WTC11 (cell line): ENCODE results near the gene CNPY4. TPM values are rescaled to one million over a fixed set of nuclear protein-coding genes. Genes with fewer than 3 reads are reported as not detected.
A peak's percentile ranks its signal among the peaks of the same experiment; 100 is the strongest.

Experiments
- ARID4B ChIP-seq: sonication (generic); formaldehyde crosslinking; IDR thresholded peaks from 2 replicates; pipeline ENCODE4 v1.8.0; 2023; ENCODE audit warnings: missing genetic modification reagents, mild to moderate bottlenecking, borderline replicate concordance
- ELF4 ChIP-seq: sonication (generic); formaldehyde crosslinking; IDR thresholded peaks from 2 replicates; pipeline ENCODE4 v1.8.1; 2022; ENCODE audit warnings: low read depth, mild to moderate bottlenecking, moderate library complexity, missing genetic modification reagents
- ERG ChIP-seq: fragments of 250-450 bp; sonication (Bioruptor Pico); IDR thresholded peaks from 2 replicates; pipeline ENCODE4 v1.8.0; 2021; ENCODE audit warnings: mild to moderate bottlenecking
- ESRRA ChIP-seq: sonication (generic); formaldehyde crosslinking; IDR thresholded peaks from 2 replicates; pipeline ENCODE4 v1.8.1; 2022; ENCODE audit warnings: mild to moderate bottlenecking, missing genetic modification reagents, borderline replicate concordance
- ETV6 ChIP-seq: sonication (generic); formaldehyde crosslinking; IDR thresholded peaks from 2 replicates; pipeline ENCODE4 v1.8.1; 2022; ENCODE audit warnings: mild to moderate bottlenecking, missing genetic modification reagents
- FOXK1 ChIP-seq: sonication (generic); formaldehyde crosslinking; IDR thresholded peaks from 2 replicates; pipeline ENCODE4 v1.8.0; 2022; ENCODE audit warnings: mild to moderate bottlenecking, moderate library complexity, missing genetic modification reagents
- MAX ChIP-seq: sonication (generic); formaldehyde crosslinking; IDR thresholded peaks from 2 replicates; pipeline ENCODE4 v1.8.0; 2022; ENCODE audit warnings: mild to moderate bottlenecking, missing genetic modification reagents
- MXD4 ChIP-seq: fragments of 250-450 bp; sonication (Bioruptor Pico); IDR thresholded peaks from 2 replicates; pipeline ENCODE4 v1.8.0; 2021; ENCODE audit warnings: mild to moderate bottlenecking, moderate library complexity, borderline replicate concordance
- NFE2L1 ChIP-seq: sonication (generic); formaldehyde crosslinking; IDR thresholded peaks from 2 replicates; pipeline ENCODE4 v1.8.1; 2023; ENCODE audit warnings: missing genetic modification reagents
- SMAD3 ChIP-seq: sonication (generic); formaldehyde crosslinking; IDR thresholded peaks from 2 replicates; pipeline ENCODE4 v1.8.0; 2022; ENCODE audit warnings: missing genetic modification reagents, mild to moderate bottlenecking, borderline replicate concordance
- TCF7 ChIP-seq: sonication (generic); formaldehyde crosslinking; IDR thresholded peaks from 2 replicates; pipeline ENCODE4 v1.8.0; 2022; ENCODE audit warnings: mild to moderate bottlenecking, low read depth, missing genetic modification reagents, moderate library complexity
- USF2 ChIP-seq: sonication (generic); formaldehyde crosslinking; IDR thresholded peaks from 2 replicates; pipeline ENCODE4 v1.8.1; 2023; ENCODE audit warnings: mild to moderate bottlenecking, missing genetic modification reagents, moderate library complexity
- ZNF219 ChIP-seq: sonication (generic); formaldehyde crosslinking; IDR thresholded peaks from 2 replicates; pipeline ENCODE4 v1.8.0; 2023; ENCODE audit warnings: missing genetic modification reagents, mild to moderate bottlenecking, borderline replicate concordance
- ZNF232 ChIP-seq: sonication (generic); formaldehyde crosslinking; IDR thresholded peaks from 2 replicates; pipeline ENCODE4 v1.8.0; 2022; ENCODE audit warnings: mild to moderate bottlenecking, missing genetic modification reagents
- total RNA-seq: library from RNA; stranded (reverse); gene quantifications from 3 replicates; pipeline ENCODE4 v1.2.3, GENCODE V29; 2021
- TF ChIP-seq, protein P1 (sequence below): fragments of 250-450 bp; sonication (Bioruptor Pico); IDR thresholded peaks from 2 replicates; pipeline ENCODE4 v1.9.0; 2021; ENCODE audit warnings: mild to moderate bottlenecking
- TF ChIP-seq, protein P2 (sequence below): sonication (generic); formaldehyde crosslinking; IDR thresholded peaks from 2 replicates; pipeline ENCODE4 v1.8.1; 2022; ENCODE audit warnings: low read depth, missing genetic modification reagents, borderline replicate concordance
- TF ChIP-seq, protein P3 (sequence below): sonication (generic); formaldehyde crosslinking; IDR thresholded peaks from 2 replicates; pipeline ENCODE4 v1.8.1; 2022; ENCODE audit warnings: missing genetic modification reagents, borderline replicate concordance
- TF ChIP-seq, protein P4 (sequence below): fragments of 250-450 bp; sonication (Bioruptor Pico); IDR thresholded peaks from 2 replicates; pipeline ENCODE4 v1.9.0; 2021; ENCODE audit warnings: moderate library complexity, mild to moderate bottlenecking, inconsistent platforms, borderline replicate concordance
- TF ChIP-seq, protein P5 (sequence below): sonication (generic); formaldehyde crosslinking; IDR thresholded peaks from 2 replicates; pipeline ENCODE4 v1.8.1; 2022; ENCODE audit warnings: mild to moderate bottlenecking, moderate library complexity, missing genetic modification reagents
- TF ChIP-seq, protein P6 (sequence below): sonication (generic); formaldehyde crosslinking; IDR thresholded peaks from 2 replicates; pipeline ENCODE4 v1.8.0; 2022; ENCODE audit warnings: mild to moderate bottlenecking, missing genetic modification reagents

CNPY4 gene
- total RNA-seq, 1 experiment from 2014 or later, result 15.1 TPM

DNA sequence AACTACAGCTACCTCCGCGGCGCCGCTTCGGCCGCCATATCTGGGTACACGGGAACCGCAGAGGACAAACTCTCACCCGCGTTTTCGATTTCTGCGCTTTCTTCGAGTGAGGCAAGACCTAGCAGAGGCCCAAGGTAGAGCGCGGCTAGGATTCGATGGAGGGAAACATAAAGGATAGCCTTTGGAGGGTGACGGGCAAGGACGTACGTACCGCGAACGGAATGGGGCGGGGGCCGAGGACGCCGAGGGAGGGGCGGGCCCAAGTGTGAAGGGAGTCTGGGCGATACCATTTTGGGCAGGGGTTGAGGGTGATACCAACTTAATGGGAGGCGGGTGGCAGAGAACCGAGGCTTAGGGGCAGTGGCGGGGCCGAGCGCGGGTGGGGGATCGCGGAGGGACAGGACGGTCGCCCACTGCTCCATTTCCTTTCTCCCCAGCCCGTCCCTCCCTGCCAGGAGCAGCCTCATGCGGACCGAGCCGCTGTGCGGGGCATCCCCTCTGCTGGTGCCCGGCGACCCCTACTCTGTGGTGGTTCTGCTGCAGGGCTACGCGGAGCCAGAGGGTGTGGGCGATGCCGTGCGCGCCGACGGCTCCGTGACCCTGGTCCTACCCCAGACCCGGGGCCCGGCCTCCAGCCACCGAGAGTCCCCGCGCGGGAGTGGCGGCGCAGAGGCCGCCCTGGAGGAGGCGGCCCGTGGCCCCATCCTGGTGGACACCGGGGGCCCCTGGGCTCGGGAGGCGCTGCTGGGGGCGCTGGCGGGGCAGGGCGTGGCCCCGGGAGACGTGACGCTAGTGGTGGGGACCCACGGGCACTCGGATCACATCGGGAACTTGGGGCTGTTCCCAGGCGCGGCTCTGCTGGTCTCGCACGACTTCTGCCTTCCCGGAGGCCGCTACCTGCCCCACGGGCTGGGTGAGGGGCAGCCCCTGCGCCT lies 7.8 kb downstream of the CNPY4 start, which contains the start of gene MBLAC1 (continued):
- TF ChIP-seq, protein P1, sequence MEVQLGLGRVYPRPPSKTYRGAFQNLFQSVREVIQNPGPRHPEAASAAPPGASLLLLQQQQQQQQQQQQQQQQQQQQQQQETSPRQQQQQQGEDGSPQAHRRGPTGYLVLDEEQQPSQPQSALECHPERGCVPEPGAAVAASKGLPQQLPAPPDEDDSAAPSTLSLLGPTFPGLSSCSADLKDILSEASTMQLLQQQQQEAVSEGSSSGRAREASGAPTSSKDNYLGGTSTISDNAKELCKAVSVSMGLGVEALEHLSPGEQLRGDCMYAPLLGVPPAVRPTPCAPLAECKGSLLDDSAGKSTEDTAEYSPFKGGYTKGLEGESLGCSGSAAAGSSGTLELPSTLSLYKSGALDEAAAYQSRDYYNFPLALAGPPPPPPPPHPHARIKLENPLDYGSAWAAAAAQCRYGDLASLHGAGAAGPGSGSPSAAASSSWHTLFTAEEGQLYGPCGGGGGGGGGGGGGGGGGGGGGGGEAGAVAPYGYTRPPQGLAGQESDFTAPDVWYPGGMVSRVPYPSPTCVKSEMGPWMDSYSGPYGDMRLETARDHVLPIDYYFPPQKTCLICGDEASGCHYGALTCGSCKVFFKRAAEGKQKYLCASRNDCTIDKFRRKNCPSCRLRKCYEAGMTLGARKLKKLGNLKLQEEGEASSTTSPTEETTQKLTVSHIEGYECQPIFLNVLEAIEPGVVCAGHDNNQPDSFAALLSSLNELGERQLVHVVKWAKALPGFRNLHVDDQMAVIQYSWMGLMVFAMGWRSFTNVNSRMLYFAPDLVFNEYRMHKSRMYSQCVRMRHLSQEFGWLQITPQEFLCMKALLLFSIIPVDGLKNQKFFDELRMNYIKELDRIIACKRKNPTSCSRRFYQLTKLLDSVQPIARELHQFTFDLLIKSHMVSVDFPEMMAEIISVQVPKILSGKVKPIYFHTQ (CRISPR knock-in tag), result no peak
- TF ChIP-seq MAX (CRISPR knock-in tag) (peak; percentile 41), ZNF219 (CRISPR knock-in tag) (no peak), NFE2L1 (CRISPR knock-in tag) (peak; percentile 12; the same call in 1 of the 2 replicates), ETV6 (CRISPR knock-in tag) (peak; percentile 60; the same call in 1 of the 2 replicates), ERG (CRISPR knock-in tag) (peak; percentile 23; the same call in 1 of the 2 replicates), SMAD3 (CRISPR knock-in tag) (0 out of 2 replicates have a peak, but pooled peaks have one; percentile 32), ESRRA (CRISPR knock-in tag) (no peak), ELF4 (no peak), ARID4B (CRISPR knock-in tag) (peak; percentile 49; the same call in 1 of the 2 replicates), MXD4 (CRISPR knock-in tag) (no peak), ZNF232 (CRISPR knock-in tag) (no peak), FOXK1 (CRISPR knock-in tag) (peak; percentile 12; the same call in 1 of the 2 replicates), TCF7 (CRISPR knock-in tag) (no peak), USF2 (CRISPR knock-in tag) (no peak)
- TF ChIP-seq, protein P2, sequence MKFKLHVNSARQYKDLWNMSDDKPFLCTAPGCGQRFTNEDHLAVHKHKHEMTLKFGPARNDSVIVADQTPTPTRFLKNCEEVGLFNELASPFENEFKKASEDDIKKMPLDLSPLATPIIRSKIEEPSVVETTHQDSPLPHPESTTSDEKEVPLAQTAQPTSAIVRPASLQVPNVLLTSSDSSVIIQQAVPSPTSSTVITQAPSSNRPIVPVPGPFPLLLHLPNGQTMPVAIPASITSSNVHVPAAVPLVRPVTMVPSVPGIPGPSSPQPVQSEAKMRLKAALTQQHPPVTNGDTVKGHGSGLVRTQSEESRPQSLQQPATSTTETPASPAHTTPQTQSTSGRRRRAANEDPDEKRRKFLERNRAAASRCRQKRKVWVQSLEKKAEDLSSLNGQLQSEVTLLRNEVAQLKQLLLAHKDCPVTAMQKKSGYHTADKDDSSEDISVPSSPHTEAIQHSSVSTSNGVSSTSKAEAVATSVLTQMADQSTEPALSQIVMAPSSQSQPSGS, result no peak
- TF ChIP-seq, protein P3, sequence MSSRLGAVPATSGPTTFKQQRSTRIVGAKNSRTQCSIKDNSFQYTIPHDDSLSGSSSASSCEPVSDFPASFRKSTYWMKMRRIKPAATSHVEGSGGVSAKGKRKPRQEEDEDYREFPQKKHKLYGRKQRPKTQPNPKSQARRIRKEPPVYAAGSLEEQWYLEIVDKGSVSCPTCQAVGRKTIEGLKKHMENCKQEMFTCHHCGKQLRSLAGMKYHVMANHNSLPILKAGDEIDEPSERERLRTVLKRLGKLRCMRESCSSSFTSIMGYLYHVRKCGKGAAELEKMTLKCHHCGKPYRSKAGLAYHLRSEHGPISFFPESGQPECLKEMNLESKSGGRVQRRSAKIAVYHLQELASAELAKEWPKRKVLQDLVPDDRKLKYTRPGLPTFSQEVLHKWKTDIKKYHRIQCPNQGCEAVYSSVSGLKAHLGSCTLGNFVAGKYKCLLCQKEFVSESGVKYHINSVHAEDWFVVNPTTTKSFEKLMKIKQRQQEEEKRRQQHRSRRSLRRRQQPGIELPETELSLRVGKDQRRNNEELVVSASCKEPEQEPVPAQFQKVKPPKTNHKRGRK (CRISPR knock-in tag), result no peak
- TF ChIP-seq, protein P4, sequence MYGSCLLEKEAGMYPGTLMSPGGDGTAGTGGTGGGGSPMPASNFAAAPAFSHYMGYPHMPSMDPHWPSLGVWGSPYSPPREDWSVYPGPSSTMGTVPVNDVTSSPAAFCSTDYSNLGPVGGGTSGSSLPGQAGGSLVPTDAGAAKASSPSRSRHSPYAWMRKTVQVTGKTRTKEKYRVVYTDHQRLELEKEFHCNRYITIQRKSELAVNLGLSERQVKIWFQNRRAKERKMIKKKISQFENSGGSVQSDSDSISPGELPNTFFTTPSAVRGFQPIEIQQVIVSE (CRISPR knock-in tag), result no peak
- TF ChIP-seq, protein P5, sequence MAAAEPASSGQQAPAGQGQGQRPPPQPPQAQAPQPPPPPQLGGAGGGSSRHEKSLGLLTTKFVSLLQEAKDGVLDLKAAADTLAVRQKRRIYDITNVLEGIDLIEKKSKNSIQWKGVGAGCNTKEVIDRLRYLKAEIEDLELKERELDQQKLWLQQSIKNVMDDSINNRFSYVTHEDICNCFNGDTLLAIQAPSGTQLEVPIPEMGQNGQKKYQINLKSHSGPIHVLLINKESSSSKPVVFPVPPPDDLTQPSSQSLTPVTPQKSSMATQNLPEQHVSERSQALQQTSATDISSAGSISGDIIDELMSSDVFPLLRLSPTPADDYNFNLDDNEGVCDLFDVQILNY (CRISPR knock-in tag), result peak; percentile 23; the same call in 1 of the 2 replicates
- TF ChIP-seq, protein P6, sequence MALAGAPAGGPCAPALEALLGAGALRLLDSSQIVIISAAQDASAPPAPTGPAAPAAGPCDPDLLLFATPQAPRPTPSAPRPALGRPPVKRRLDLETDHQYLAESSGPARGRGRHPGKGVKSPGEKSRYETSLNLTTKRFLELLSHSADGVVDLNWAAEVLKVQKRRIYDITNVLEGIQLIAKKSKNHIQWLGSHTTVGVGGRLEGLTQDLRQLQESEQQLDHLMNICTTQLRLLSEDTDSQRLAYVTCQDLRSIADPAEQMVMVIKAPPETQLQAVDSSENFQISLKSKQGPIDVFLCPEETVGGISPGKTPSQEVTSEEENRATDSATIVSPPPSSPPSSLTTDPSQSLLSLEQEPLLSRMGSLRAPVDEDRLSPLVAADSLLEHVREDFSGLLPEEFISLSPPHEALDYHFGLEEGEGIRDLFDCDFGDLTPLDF, result no peak
